Mesothelial cell of epicardium (in vitro differentiated cells): ENCODE data around the gene KCNQ5. TPM values are rescaled to one million over a fixed set of nuclear protein-coding genes. Genes with fewer than 3 reads are reported as not detected.

Experiments used
- DNase-seq, 2 experiments: peaks; one replicate each; pipeline ENCODE4 v3.0.0; 2021; ENCODE audit warnings: low spot score in 2 of 2; ENCODE audit not compliant: unreplicated experiment in 2 of 2
- H3K27ac Mint-ChIP-seq: 2 replicates; pipeline ENCODE4 v1.8.0; 2021; ENCODE audit warnings: mixed read lengths
- H3K27me3 Mint-ChIP-seq: 2 replicates; pipeline ENCODE4 v1.8.0; 2021; ENCODE audit warnings: low read depth, mixed read lengths
- H3K36me3 Mint-ChIP-seq: 2 replicates; pipeline ENCODE4 v1.8.0; 2021; ENCODE audit warnings: mixed read lengths
- H3K4me1 Mint-ChIP-seq: 2 replicates; pipeline ENCODE4 v1.8.0; 2021; ENCODE audit warnings: mixed read lengths
- H3K4me3 Mint-ChIP-seq: 2 replicates; pipeline ENCODE4 v1.8.0; 2021; ENCODE audit warnings: mild to moderate bottlenecking, moderate library complexity, mixed read lengths
- H3K9me3 Mint-ChIP-seq: 2 replicates; pipeline ENCODE4 v1.8.0; 2021; ENCODE audit warnings: mixed read lengths
- total RNA-seq: library from RNA; stranded (reverse); gene quantifications from 3 replicates; pipeline ENCODE4 v1.2.1, GENCODE V29; 2021
- TF ChIP-seq, protein P1 (sequence below): fragments of 200-600 bp; sonication (generic); IDR thresholded peaks from one replicate; pipeline ENCODE4 v1.5.0; 2021; ENCODE audit warnings: antibody characterized with exemption; ENCODE audit not compliant: unreplicated experiment

Gene KCNQ5
- total RNA-seq, 1 donor from 2014 or later, result 4.8 TPM

DNA sequence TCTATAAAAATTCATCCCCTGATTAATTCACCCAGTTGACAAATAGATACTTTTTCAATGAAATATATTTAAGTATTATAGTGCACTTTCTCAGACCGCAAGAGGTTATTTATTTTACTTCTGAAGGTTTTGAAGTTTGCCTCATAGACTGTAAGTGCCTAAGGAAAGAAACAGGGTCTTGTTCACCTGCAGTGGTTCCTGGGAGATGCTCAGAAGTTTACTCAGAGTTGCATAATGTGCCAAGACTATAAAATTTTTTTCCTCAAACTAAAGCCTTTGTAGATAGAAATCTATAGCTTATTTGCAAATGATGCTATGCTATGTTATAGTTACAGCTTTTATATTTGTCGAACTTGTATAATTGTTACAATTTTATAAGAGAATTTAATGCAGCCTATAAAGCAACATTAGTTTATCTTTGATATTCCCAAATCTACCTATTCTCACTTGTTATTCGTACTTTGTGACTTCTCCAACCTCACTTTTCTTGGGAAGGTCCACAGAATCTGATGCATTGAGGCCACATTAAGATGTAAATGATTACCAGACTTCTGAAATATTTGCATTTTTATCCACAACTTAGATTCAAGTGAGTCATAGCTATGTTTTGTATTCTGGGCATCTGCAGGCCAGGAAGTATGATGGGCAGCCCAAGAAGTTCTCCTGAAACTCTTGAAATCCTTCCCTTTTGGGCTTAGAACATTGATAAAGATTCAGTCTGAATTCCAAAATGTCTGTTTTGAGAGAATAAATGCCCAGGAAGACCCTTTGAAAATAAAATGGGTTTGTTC is 35.7 kb downstream of the KCNQ5 start:
- Mint-ChIP-seq H3K4me3 (no peak overlapping the region), H3K27me3 (peaks cover 5% of the 10 kb centered on the region), H3K36me3 (no peaks in the 10 kb centered on the region), H3K4me1 (peaks cover 8% of the 10 kb centered on the region), H3K9me3 (no peaks in the 10 kb centered on the region), H3K27ac (no peak overlapping the region)
- DNase-seq, result no peak
- TF ChIP-seq, protein P1, sequence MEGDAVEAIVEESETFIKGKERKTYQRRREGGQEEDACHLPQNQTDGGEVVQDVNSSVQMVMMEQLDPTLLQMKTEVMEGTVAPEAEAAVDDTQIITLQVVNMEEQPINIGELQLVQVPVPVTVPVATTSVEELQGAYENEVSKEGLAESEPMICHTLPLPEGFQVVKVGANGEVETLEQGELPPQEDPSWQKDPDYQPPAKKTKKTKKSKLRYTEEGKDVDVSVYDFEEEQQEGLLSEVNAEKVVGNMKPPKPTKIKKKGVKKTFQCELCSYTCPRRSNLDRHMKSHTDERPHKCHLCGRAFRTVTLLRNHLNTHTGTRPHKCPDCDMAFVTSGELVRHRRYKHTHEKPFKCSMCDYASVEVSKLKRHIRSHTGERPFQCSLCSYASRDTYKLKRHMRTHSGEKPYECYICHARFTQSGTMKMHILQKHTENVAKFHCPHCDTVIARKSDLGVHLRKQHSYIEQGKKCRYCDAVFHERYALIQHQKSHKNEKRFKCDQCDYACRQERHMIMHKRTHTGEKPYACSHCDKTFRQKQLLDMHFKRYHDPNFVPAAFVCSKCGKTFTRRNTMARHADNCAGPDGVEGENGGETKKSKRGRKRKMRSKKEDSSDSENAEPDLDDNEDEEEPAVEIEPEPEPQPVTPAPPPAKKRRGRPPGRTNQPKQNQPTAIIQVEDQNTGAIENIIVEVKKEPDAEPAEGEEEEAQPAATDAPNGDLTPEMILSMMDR, result no peak

DNA sequence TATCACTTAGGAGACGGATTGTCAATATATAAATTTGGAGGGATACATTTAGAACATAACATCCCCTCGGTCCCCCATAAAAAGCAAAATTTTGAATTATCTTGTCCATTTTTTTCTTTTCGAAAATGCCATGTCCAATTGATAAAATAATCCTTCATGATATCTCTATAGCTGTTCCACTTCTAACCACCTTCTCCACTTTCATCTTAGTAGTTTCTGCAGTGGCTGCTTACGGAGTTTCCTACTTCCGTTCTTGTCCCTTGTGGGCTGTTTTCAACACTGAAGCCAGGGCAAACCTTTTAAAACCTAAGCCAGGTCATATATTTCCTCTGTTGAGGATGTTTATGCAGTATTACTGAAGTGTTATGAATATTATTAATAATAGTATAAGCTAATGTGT is 37.9 kb downstream of the KCNQ5 start:
- H3K4me1 Mint-ChIP-seq, result peaks cover 4% of the 10 kb centered on the region
- no peak overlapping the region for H3K27ac Mint-ChIP-seq
- no peaks in the 10 kb centered on the region for H3K9me3 Mint-ChIP-seq
- no peak for DNase-seq
- no peak overlapping the region for H3K4me3 Mint-ChIP-seq
- TF ChIP-seq, protein P1, result no peak
- H3K36me3 Mint-ChIP-seq, result no peaks in the 10 kb centered on the region
- H3K27me3 Mint-ChIP-seq, result peaks cover 3% of the 10 kb centered on the region

DNA sequence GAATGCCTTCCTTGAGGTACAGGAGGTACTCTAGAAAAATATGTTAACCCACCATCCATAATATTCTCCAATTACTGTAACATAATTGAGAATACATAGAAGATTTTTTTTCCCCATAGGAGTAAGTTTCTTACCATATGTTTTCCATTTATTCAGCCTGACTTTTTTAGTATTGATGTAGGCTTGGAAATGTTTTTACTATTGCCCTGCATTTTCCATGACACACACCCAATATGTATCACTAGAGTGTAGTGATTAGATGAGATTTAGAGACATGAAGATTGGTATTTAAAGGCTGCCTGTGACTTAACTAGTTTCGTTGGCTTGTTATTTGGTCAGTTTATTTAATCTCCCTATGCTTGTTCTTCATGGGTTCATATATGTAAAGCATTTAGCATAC is 39.5 kb downstream of the KCNQ5 start:
- Mint-ChIP-seq H3K27me3 (no peaks in the 10 kb centered on the region), H3K9me3 (peaks cover 3% of the 10 kb centered on the region), H3K4me1 (peaks cover 4% of the 10 kb centered on the region), H3K4me3 (no peak overlapping the region), H3K36me3 (no peaks in the 10 kb centered on the region), H3K27ac (no peak overlapping the region)
- DNase-seq, result no peak
- TF ChIP-seq, protein P1, result no peak

DNA sequence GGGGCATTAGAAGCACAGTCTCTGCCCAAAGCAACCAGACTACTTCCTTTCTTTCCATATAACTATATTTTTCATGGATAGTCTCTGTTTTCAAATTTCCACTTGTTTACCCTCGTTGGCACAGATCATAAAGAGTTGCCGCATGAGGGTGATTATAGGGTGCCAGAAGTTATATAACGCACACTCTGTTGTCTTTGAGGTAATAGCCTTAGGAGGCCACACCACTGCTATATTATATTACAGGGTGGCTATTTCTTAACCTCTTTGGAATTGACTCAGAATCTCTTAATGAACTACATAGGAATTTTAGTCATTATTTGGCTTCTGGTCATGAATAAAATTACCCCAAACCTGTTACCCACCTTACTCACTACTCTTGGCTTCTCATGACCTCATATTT is 43.7 kb downstream of the KCNQ5 start:
- H3K4me3 Mint-ChIP-seq, result no peak overlapping the region
- TF ChIP-seq, protein P1, result no peak
- H3K9me3 Mint-ChIP-seq, result peaks cover 12% of the 10 kb centered on the region
- H3K27me3 Mint-ChIP-seq, result no peaks in the 10 kb centered on the region
- no peak for DNase-seq
- no peaks in the 10 kb centered on the region for H3K4me1 Mint-ChIP-seq
- H3K36me3 Mint-ChIP-seq, result peaks cover 2% of the 10 kb centered on the region
- no peak overlapping the region for H3K27ac Mint-ChIP-seq

DNA sequence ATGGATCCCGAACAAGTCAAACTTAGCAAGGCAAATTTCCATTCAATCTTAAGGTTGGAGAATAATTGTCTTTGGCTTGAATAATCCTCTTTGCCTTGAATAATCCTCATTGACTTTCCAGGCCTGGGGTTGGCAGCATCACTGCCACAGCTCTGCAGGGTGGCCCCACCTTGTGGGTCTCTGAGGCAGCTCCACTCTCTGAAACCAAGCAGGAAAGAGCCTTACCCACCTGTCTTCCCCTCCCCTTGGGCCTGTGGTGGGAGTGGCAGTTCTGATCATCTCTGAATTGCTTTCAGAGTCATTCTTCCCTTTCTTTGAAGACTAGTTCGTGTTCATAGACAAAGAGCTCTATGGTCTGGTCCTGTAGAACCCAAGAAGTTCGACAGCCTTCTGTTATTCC is 47.5 kb downstream of the KCNQ5 start:
- Mint-ChIP-seq H3K4me1 (no peaks in the 10 kb centered on the region), H3K27ac (no peak overlapping the region), H3K9me3 (peaks cover 12% of the 10 kb centered on the region), H3K4me3 (no peak overlapping the region), H3K27me3 (no peaks in the 10 kb centered on the region), H3K36me3 (peaks cover 2% of the 10 kb centered on the region)
- DNase-seq, result no peak
- TF ChIP-seq, protein P1, result no peak
